Stimulated activated CD8-positive, alpha-beta memory T cell treated with anti-CD3 and anti-CD28 coated beads, Interleukin-4, amount 100 ng/mL, for 1 hour (primary cell): ENCODE results near the gene GLRA1.

Experiments
- DNase-seq, 2 donors: peaks; one replicate each; pipeline ENCODE4 v3.0.0-alpha.2; 2020; ENCODE audit warnings: low read depth in 2 of 2, low spot score in 1 of 2

The GLRA1 gene

GRCh38 chr5:151924564-151925301 is at the start of gene GLRA1:
GLRA1 (minus strand) TSS chr5:151924851; CDS start chr5:151924549, 302 bp downstream.
- peak in 1 of 2 donors; percentile 10 for DNase-seq

- DNase-seq, result no peak
Observed at GRCh38 chr5:151970885-151971284, 46.2 kb upstream of the GLRA1 start.

GRCh38 chr5:151967865-151968264 is 43.2 kb upstream of the GLRA1 start:
- no peak for DNase-seq

- DNase-seq, result no peak
Observed at GRCh38 chr5:151966046-151966445, 41.4 kb upstream of the GLRA1 start.

GRCh38 chr5:151964471-151964870 is 39.8 kb upstream of the GLRA1 start:
- no peak for DNase-seq

- DNase-seq, result no peak
Observed at GRCh38 chr5:151961557-151961956, 36.9 kb upstream of the GLRA1 start.

GRCh38 chr5:151958111-151958510 is 33.5 kb upstream of the GLRA1 start:
- no peak for DNase-seq

GRCh38 chr5:151956725-151957124 is 32.1 kb upstream of the GLRA1 start:
- no peak for DNase-seq

GRCh38 chr5:151954255-151954654 is 29.6 kb upstream of the GLRA1 start:
- DNase-seq, result no peak

- DNase-seq, result no peak
Observed at GRCh38 chr5:151953833-151954232, 29.2 kb upstream of the GLRA1 start.

- DNase-seq, result no peak
Observed at GRCh38 chr5:151952238-151952637, 27.6 kb upstream of the GLRA1 start.

GRCh38 chr5:151950706-151951105 is 26.1 kb upstream of the GLRA1 start:
- DNase-seq, result no peak

- no peak for DNase-seq
Observed at GRCh38 chr5:151949701-151950308, 25.2 kb upstream of the GLRA1 start.

- no peak for DNase-seq
Observed at GRCh38 chr5:151949113-151949512, 24.5 kb upstream of the GLRA1 start.

- DNase-seq, result no peak
Observed at GRCh38 chr5:151947931-151948608, 23.4 kb upstream of the GLRA1 start.

GRCh38 chr5:151937851-151938250 is 13.2 kb upstream of the GLRA1 start:
- DNase-seq, result no peak

- no peak for DNase-seq
Observed at GRCh38 chr5:151935135-151935695, 10.6 kb upstream of the GLRA1 start.

GRCh38 chr5:151931260-151931659 is 6.6 kb upstream of the GLRA1 start:
- no peak for DNase-seq

GRCh38 chr5:151926188-151926587 is 1.5 kb upstream of the GLRA1 start:
- no peak for DNase-seq

GRCh38 chr5:151925340-151925739 is 689 bp upstream of the GLRA1 start:
- DNase-seq, result no peak

GRCh38 chr5:151923866-151924476 is 680 bp downstream of the GLRA1 start:
- DNase-seq, result no peak

- DNase-seq, result no peak
Observed at GRCh38 chr5:151921916-151922315, 2.7 kb downstream of the GLRA1 start.
